Breast epithelium (tissue), 3 donors: ENCODE data around the gene ZMYM2.

Experiments
- POLR2A ChIP-seq: fragments of 450-650 bp; IDR thresholded peaks from one replicate; pipeline ENCODE4 v1.6.1; 2016; ENCODE audit warnings: antibody characterized with exemption, mild to moderate bottlenecking, moderate library complexity
- POLR2AphosphoS5 ChIP-seq, 3 donors: sonication (generic); formaldehyde crosslinking; IDR thresholded peaks; one replicate each; pipeline ENCODE4 v1.6.1; 2017; ENCODE audit warnings: antibody characterized with exemption in 3 of 3

GRCh38 chr13:20140487-20140886 is 182.0 kb downstream of the ZMYM2 start:
- TF ChIP-seq POLR2A (no peak), POLR2AphosphoS5 (IDR thresholded peaks at IDR 0.05) (no peak)
